ENCODE measurements around the gene BMPER. TPM values are rescaled to one million over a fixed set of nuclear protein-coding genes. Genes with fewer than 3 reads are reported as not detected.

The BMPER gene
- total RNA-seq, 4 donors from 2014 or later, result 3.1 to 6.1 (median 3.9) TPM

- no peak for TF ChIP-seq CTCF (IDR thresholded peaks at IDR 0.05; ENCODE audit: low read depth)
These were observed 283.7 kb downstream of the BMPER start for GRCh38 chr7:34189031-34189430.

- TF ChIP-seq CTCF (IDR thresholded peaks at IDR 0.05; ENCODE audit: low read depth), result no peak
These were observed 285.0 kb downstream of the BMPER start for GRCh38 chr7:34190299-34190698.

GRCh38 chr7:34191162-34191561, 285.8 kb downstream of the BMPER start:
- no peak for TF ChIP-seq CTCF (IDR thresholded peaks at IDR 0.05; ENCODE audit: low read depth)

- TF ChIP-seq CTCF (IDR thresholded peaks at IDR 0.05; ENCODE audit: low read depth), result no peak
These were observed 286.6 kb downstream of the BMPER start for GRCh38 chr7:34191771-34192479.

GRCh38 chr7:34192906-34193305, 287.6 kb downstream of the BMPER start:
- no peak for TF ChIP-seq CTCF (IDR thresholded peaks at IDR 0.05; ENCODE audit: low read depth)

GRCh38 chr7:34198231-34198641, 292.9 kb downstream of the BMPER start:
- TF ChIP-seq CTCF (IDR thresholded peaks at IDR 0.05; ENCODE audit: low read depth), result no peak

All from subcutaneous adipose tissue (tissue), 4 donors.